Amniotic stem cell (primary cell): Measurements from ENCODE around the gene CCDC88A.
"Not testable (repeated sequence)": the region's sequence is repeated elsewhere in the genome, so short reads cannot be mapped to it uniquely, and the experiment has no call there.

ENCODE experiments used
- DNase-seq: peaks from one replicate; lab custom pipeline; 2025; lab: John Stamatoyannopoulos, UW

The CCDC88A gene

DNA sequence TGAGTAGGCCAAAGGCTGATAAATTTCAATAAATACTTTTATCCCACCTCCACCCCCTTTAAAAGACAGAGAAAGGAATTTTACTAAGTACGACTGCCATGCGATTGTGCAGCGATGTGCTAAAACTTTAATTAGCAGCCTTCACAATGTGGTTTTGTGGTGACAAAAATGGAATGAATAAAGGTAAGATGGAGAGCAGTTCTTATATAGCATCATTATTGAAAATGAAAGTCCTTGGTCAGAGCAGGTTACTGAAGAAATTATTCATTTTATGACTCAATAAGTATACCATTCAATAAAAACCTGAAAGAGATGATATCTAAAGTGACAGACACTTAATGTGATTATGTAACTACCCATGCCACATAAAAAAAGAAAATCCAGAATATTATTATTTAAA lies 117.4 kb downstream of the CCDC88A start:
- DNase-seq: no peak

DNA sequence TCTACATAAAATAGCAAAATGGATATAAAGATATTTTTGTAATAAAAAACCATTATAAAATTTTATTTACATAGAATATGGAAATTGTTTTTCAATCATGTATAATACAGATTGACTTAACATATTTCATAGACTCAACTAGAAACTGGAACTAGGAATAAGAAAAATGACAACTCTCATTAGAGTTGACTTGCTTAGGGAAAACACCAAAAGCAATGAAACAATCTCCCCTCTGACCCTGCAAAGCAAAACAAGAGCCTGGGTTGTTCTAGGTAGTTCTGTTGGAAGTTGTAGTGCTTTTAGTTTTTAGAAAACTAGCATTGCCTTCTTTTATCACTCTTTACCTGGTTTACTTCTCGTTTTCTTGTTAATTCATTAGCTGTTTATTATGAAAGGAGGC lies 118.4 kb downstream of the CCDC88A start:
- DNase-seq: no peak

- DNase-seq: no peak
Measured at GRCh38 chr2:55296393-55296792, 123.3 kb downstream of the CCDC88A start.

- DNase-seq: no peak
Measured at GRCh38 chr2:55283083-55283482, 136.6 kb downstream of the CCDC88A start.

GRCh38 chr2:55282110-55282917 lies 137.3 kb downstream of the CCDC88A start:
- peak; percentile 6 for DNase-seq

- not testable (repeated sequence) for DNase-seq
Measured at GRCh38 chr2:55280851-55281546, 138.7 kb downstream of the CCDC88A start.

GRCh38 chr2:55279859-55280424 lies 139.7 kb downstream of the CCDC88A start:
- not testable (repeated sequence) for DNase-seq

DNA sequence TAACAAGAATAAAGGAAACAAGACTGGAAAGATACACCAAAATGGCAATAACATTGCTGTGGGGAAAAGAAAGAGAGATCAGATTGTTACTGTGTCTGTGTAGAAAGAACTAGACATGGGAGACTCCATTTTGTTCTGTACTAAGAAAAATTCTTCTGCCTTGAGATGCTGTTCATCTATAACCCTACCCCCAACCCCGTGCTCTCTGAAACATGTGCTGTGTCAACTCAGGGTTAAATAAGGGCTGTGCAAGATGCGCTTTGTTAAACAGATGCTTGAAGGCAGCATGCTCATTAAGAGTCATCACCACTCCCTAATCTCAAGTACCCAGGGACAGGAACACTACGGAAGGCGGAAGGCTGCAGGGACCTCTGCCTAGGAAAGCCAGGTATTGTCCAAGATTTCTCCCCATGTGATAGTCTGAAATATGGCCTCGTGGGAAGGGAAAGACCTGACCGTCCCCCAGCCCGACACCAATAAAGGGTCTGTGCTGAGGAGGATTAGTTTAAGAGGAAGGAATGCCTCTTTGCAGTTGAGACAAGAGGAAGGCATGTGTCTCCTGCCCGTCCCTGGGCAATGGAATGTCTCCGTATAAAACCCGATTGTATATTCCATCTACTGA lies 140.3 kb downstream of the CCDC88A start:
- not testable (repeated sequence) for DNase-seq

GRCh38 chr2:55277310-55277709 lies 142.3 kb downstream of the CCDC88A start:
- DNase-seq: no peak

DNA sequence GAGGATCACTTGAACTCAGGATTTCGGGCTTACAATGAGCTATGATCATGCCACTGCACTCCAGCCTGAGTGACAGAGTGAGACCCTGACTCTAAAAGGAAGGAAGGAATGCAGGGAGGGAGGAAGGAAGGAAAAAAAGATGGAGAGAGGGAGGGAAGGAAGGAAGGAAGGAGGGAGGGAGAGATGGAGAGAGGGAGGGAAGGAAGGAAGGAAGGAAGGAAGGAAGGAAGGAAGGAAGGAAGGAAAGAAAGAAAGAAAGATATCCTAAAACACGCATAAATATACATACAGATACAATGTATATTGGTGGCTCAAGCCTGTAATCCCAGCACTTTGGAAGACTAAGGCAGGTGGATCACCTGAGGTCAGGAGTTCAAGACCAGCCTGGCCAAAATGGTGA lies 145.3 kb downstream of the CCDC88A start:
- DNase-seq: not testable (repeated sequence)

- DNase-seq: no peak
Measured at GRCh38 chr2:55269645-55269990, 150.0 kb downstream of the CCDC88A start.

DNA sequence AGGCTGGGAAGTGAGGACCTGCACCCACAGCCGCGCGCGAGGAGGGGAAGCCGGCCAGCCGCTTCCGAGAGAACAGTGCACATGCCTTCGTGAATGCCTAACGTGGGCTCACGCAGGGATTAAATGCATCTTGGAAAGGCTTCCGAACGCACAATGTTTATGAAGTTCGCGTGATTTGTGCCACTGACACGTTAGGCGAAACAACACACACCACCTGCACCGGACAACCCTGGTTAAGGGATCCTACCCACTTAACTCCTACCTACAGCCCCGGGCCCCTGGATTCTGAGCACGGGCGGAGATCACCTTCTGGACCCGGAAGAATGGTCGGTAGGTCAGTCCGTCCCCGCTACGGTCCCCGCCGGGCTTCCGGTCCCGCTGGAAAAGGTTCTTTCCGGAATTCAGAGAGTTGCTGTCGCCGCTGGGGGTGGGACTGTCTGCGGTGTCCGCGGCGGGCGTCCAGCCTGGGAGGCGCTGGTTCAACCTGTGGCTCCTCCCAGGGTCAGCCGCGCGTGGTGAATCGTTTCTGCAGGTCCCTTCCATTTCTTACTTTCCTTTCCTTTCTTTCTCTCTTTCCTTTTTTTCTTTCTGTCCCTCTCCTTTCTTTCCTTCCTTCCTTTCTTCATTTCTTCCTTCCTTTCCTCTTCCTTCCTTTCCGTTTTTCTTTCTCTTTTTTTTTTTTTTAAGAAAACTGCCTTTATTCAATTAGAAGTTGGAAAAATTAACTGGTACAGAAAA lies 150.6 kb downstream of the CCDC88A start, which contains the start of gene MTIF2:
Gene MTIF2 (minus strand): TSS at position 325 of the 738 bp plus-strand sequence. CDS start 5,373 bp downstream, outside the sequence.
- peak; percentile 90 for DNase-seq

GRCh38 chr2:55268288-55268906 lies 151.3 kb downstream of the CCDC88A start:
- DNase-seq: no peak

DNA sequence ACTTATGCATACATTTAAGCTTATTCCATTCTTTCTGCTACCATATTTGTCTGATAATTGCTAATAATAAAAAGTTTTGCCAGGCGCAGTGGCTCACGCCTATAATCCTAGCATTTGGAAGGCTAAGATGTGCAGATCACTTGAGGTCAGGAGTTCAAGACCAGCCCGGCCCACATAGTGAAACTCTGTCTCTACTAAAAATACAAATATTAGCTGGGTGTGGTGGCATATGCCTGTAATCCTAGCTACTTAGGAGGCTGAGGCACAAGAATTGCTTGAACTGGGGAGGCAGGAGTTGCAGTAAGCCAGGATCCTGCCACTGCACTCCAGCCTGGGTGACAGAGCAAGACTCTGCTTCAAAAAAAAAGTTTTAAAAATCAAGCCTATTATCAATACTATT lies 160.1 kb downstream of the CCDC88A start:
- not testable (repeated sequence) for DNase-seq

DNA sequence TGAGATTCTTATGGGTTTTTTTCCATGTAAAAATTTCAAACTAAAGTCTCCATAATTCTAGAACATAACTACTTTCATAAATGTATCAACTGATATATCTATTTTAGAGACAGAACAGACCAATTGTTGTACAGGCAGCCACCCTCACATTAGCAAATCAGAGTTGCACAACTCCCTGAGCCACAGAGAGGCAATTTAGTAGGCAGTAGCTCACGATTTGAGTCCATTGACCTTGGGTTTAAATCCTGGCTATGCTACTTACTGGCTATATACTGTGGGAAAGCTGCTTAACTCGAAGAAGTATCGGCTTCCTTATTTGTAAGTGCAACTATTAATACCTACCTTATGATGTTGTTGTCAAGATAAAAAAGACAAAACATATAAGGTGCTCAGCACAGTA lies 166.8 kb downstream of the CCDC88A start:
- no peak for DNase-seq

GRCh38 chr2:55247025-55247424 lies 172.6 kb downstream of the CCDC88A start:
- DNase-seq: no peak

- no peak for DNase-seq
Measured at GRCh38 chr2:55245411-55245810, 174.2 kb downstream of the CCDC88A start.

GRCh38 chr2:55242617-55243016 lies 177.0 kb downstream of the CCDC88A start:
- DNase-seq: no peak

DNA sequence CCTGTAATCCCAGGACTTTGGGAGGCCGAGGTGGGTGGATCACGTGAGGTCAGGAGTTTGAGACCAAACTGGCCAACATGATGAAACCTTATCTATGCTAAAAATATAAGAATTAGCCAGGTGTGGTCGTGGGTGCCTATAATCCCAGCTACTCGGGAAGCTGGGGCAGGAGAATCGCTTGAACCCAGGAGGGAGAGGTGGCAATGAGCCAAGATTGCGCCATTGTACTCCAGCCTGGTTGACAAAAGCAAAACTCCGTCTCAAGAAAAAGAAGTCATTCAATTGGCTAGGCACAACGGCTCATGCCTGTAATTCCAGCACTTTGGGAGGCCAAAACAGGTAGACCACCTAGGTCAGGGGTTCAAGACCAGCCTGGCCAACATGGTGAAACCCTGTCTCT lies 178.1 kb downstream of the CCDC88A start:
- DNase-seq: not testable (repeated sequence)

DNA sequence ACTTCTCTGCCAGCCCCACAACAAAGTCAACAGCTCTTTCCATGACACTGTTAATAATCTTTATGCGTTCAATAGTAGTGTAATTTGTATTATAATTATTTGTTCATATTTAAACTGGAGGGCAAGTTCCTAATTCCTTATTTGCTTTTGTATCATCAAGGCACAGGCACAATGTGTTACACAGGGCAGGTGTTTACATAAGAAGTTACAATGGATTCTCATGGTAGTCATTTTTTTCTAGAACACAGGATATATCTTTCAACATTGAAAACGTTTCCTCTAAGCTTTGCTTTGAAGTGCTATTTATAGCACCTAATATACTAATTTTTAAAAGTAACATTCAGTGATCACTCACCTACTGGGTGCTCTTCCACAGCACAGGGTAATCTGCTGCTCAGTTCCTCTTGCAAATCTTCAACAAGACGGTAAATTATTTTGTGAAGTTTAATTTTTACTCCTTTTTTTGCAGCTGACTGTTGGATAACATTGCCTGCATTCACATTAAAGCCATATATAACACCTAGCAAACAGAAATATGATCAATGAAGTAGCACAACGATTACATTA lies 179.9 kb downstream of the CCDC88A start:
- DNase-seq: no peak
